ENCODE results near the gene ZNF174.

ZNF174 gene

DNA sequence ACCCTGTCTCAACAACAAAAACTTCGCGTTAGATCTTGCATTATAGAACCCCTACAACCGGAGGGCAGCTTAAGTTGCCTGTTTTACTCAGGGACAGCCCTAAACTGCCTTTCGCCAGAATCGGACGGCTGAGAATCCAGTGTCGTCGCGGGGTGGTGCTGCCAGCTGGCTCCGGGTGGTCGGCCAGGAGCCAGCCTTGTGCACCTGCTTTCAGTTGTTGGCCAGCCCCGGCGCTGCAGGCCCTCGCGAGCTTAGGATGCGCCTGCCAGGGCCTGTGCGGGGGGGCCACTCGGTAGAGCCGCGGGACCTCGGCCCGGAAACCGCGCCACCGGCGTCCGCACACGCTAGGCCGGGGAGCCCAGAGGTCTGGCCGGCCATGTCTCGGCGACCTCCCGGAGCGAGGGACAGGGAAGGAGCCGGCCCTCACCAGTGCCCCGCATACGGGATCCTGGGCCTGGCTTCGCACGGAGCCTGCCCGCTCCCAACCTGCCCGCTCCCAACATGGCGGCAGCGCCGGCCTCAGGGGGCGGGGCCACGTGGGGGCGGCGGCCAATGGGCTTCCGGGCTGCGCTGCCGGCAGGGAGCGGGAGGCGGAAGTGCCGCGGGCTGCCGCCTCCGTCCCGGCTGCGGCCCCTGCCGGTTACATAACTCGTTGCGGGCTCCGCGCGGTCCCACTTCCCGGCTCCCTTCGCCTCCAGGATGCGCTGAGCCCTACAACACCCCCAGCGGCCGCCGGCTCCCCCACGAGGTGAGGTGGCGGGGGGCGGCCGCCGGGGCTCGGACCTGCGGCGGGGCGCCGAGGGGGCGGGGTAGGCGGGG, 56.6 kb downstream of the ZNF174 start:
- in situ Hi-C loops (cut with MboI; ENCODE audit: low sequenced_read_pairs, unreplicated experiment): no loop called here
- DNase-seq (ENCODE audit: low spot score): peak; percentile 100
- TF ChIP-seq, protein P1, sequence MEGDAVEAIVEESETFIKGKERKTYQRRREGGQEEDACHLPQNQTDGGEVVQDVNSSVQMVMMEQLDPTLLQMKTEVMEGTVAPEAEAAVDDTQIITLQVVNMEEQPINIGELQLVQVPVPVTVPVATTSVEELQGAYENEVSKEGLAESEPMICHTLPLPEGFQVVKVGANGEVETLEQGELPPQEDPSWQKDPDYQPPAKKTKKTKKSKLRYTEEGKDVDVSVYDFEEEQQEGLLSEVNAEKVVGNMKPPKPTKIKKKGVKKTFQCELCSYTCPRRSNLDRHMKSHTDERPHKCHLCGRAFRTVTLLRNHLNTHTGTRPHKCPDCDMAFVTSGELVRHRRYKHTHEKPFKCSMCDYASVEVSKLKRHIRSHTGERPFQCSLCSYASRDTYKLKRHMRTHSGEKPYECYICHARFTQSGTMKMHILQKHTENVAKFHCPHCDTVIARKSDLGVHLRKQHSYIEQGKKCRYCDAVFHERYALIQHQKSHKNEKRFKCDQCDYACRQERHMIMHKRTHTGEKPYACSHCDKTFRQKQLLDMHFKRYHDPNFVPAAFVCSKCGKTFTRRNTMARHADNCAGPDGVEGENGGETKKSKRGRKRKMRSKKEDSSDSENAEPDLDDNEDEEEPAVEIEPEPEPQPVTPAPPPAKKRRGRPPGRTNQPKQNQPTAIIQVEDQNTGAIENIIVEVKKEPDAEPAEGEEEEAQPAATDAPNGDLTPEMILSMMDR (IDR thresholded peaks at IDR 0.05; ENCODE audit: borderline replicate concordance, control extremely low read depth, extremely low read depth, insufficient read depth, missing control alignments): peak; percentile 54

DNA sequence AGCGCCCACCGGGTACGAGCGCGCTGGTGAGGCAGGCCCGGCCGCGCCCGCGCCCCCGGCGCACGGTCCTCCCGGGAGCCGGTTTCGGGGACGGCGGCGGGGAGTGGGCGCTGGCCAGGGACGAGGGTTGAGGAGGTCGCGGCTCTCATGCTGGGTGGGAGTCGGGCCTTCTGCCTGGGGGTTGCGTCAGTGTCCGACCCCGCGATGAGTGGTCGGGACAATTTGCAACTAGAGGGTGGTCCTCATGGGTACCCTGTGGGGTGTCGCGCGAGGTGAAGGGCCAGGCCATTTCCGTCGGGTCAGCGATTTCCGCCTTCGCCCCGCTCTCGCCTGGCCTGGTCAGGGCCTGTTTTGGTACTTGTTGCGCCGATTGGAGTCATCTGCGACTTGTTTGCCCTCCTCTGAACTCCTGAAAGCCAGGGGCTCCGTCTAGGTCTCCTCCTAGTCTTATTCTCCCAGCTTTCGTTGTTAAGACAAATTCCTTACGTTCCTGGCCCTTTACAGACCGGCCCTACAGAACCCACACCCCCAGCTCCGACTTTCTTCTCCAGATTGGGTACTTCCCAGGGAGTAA, 57.4 kb downstream of the ZNF174 start:
- peak; percentile 58 for DNase-seq (ENCODE audit: low spot score)
- TF ChIP-seq, protein P1 (IDR thresholded peaks at IDR 0.05; ENCODE audit: borderline replicate concordance, control extremely low read depth, extremely low read depth, insufficient read depth, missing control alignments): no peak
- in situ Hi-C loops (cut with MboI; ENCODE audit: low sequenced_read_pairs, unreplicated experiment): no loop called here

DNA sequence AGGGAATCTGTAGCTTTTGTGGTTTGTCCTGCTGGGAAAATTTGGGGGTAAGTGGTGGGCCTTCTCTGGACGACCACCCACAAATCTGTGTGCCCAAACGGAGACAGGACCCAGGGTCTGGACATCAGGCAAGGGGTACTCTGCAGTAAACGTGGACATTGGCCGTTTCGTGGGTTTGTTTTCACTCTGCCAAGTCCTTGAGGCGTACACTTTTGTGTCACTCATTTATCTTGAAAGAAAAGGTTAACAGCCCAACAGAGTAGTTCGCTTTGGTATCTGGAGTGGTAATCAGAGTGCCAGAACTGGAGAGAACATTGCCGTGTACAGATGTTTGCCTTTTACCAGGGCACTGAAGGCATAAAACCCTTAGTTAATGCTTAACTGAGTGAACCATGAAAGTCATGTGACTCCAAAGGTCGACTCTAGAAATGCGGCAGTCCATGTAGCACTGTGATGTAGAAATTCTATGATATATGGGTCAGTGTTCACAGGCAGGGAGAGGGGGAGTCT, 57.9 kb downstream of the ZNF174 start:
- TF ChIP-seq, protein P1 (IDR thresholded peaks at IDR 0.05; ENCODE audit: borderline replicate concordance, control extremely low read depth, extremely low read depth, insufficient read depth, missing control alignments): no peak
- in situ Hi-C loops (cut with MboI; ENCODE audit: low sequenced_read_pairs, unreplicated experiment): no loop called here
- no peak for DNase-seq (ENCODE audit: low spot score)

All from GM13976 (cell line).